Breast epithelium (tissue), 4 donors: ENCODE measurements around the gene KCNG2. TPM values are rescaled to one million over a fixed set of nuclear protein-coding genes. Genes with fewer than 3 reads are reported as not detected.

Experiments used
- DNase-seq, 2 donors: peaks; one replicate each; pipeline ENCODE4 v3.0.0-alpha.2; 2019; ENCODE audit warnings: low spot score in 2 of 2
- H3K27ac ChIP-seq, 2 donors: fragments of 200-600 bp; sonication (generic) in 1 of 2; one replicate each; pipeline ENCODE4 v1.5.1; 2016 to 2019; ENCODE audit warnings: mild to moderate bottlenecking in 1 of 2
- H3K27me3 ChIP-seq, 2 donors: fragments of 200-600 bp; sonication (generic) in 1 of 2; one replicate each; pipeline versions ENCODE4 v1.5.1 to v1.6.0; 2017 to 2019; ENCODE audit warnings: control low read depth in 1 of 2, mild to moderate bottlenecking in 1 of 2
- H3K36me3 ChIP-seq: fragments of 200-600 bp; one replicate; pipeline ENCODE4 v1.5.1; 2019
- H3K4me1 ChIP-seq, 2 donors: fragments of 200-600 bp; sonication (generic); one replicate each; pipeline ENCODE4 v1.5.1; 2016 to 2019; ENCODE audit warnings: control low read depth in 1 of 2
- H3K4me3 ChIP-seq, 3 donors: fragments of 200-600 bp; sonication (generic); 1 replicate in 2 of 3; 2 replicates in 1 of 3; pipeline ENCODE4 v1.5.1; 2016 to 2019; ENCODE audit warnings: mild to moderate bottlenecking in 3 of 3, moderate library complexity in 2 of 3
- H3K9me3 ChIP-seq, 2 donors: fragments of 200-600 bp; sonication (generic) in 1 of 2; one replicate each; pipeline ENCODE4 v1.5.1; 2016 to 2019; ENCODE audit warnings: control low read depth in 1 of 2
- CTCF ChIP-seq, 3 donors: fragments of 450-650 bp; IDR thresholded peaks; one replicate each; pipeline ENCODE4 v1.5.1; 2016 to 2017; ENCODE audit warnings: antibody characterized with exemption in 3 of 3, mild to moderate bottlenecking in 3 of 3, moderate library complexity in 3 of 3
- POLR2A ChIP-seq: fragments of 450-650 bp; IDR thresholded peaks from one replicate; pipeline ENCODE4 v1.6.1; 2016; ENCODE audit warnings: antibody characterized with exemption, mild to moderate bottlenecking, moderate library complexity
- POLR2AphosphoS5 ChIP-seq, 3 donors: sonication (generic); formaldehyde crosslinking; IDR thresholded peaks; one replicate each; pipeline ENCODE4 v1.6.1; 2017; ENCODE audit warnings: antibody characterized with exemption in 3 of 3
- intact Hi-C: fragments of 100-400 bp; cut with DNase I; formaldehyde crosslinking; loops from one replicate; pipeline ENCODE4 v1.15.1; 2023; ENCODE audit warnings: low total_unique reads
- total RNA-seq, 3 donors: library from RNA; depleted of rRNA; stranded (reverse); fragments of >200 nt; gene quantifications; one replicate each; pipeline ENCODE4 v1.1.0, GENCODE V29; 2016

The KCNG2 gene
- total RNA-seq, 3 donors from 2014 or later, result 0.32 to 1.6 (median 0.66) TPM

GRCh38 chr18:79878741-79879378 lies 81.1 kb downstream of the KCNG2 start:
- intact Hi-C loops, result no loop called here
- no peak for DNase-seq

GRCh38 chr18:79879566-79879965 lies 81.8 kb downstream of the KCNG2 start:
- peaks cover 0 to 33% of the 10 kb centered on the region in 2 donors for H3K27me3 ChIP-seq
- TF ChIP-seq POLR2AphosphoS5 (IDR thresholded peaks at IDR 0.05) (no peak), POLR2A (no peak), CTCF (IDR thresholded peaks at IDR 0.05) (no peak)
- H3K27ac ChIP-seq, result no peak overlapping the region
- H3K4me1 ChIP-seq, result no peaks in the 10 kb centered on the region
- intact Hi-C loops, result no loop called here
- H3K9me3 ChIP-seq, result no peaks in the 10 kb centered on the region
- DNase-seq, result no peak
- no peak overlapping the region for H3K4me3 ChIP-seq
- no peaks in the 10 kb centered on the region for H3K36me3 ChIP-seq

More at GRCh38 chr18:79878741-79879378, 81.1 kb downstream of the KCNG2 start:
- Histone ChIP-seq H3K36me3 (no peaks in the 10 kb centered on the region), H3K27ac (no peak overlapping the region), H3K4me3 (no peak overlapping the region), H3K4me1 (no peaks in the 10 kb centered on the region), H3K27me3 (peaks cover 0 to 33% of the 10 kb centered on the region in 2 donors), H3K9me3 (no peaks in the 10 kb centered on the region)
- TF ChIP-seq POLR2A (no peak), POLR2AphosphoS5 (IDR thresholded peaks at IDR 0.05) (no peak), CTCF (IDR thresholded peaks at IDR 0.05) (no peak)

- no peak for DNase-seq
- H3K27me3 ChIP-seq, result peaks cover 0 to 25% of the 10 kb centered on the region in 2 donors
- no peaks in the 10 kb centered on the region for H3K9me3 ChIP-seq
- H3K4me3 ChIP-seq, result no peak overlapping the region
- intact Hi-C loops, result loop anchor here (1.0 kb wide), 1 partner anchor 32 kb away; no protein-coding TSS in a partner anchor
- no peak overlapping the region for H3K27ac ChIP-seq
- H3K36me3 ChIP-seq, result no peaks in the 10 kb centered on the region
- TF ChIP-seq CTCF (IDR thresholded peaks at IDR 0.05) (no peak), POLR2A (no peak), POLR2AphosphoS5 (IDR thresholded peaks at IDR 0.05) (no peak)
- H3K4me1 ChIP-seq, result no peaks in the 10 kb centered on the region
Measured at GRCh38 chr18:79881695-79882094, 84.0 kb downstream of the KCNG2 start.

GRCh38 chr18:79882522-79883241 lies 84.9 kb downstream of the KCNG2 start:
- Histone ChIP-seq H3K36me3 (no peaks in the 10 kb centered on the region), H3K27ac (no peak overlapping the region), H3K27me3 (peaks cover 0 to 19% of the 10 kb centered on the region in 2 donors), H3K4me3 (no peak overlapping the region), H3K9me3 (peaks cover 0 to 3% of the 10 kb centered on the region in 2 donors), H3K4me1 (no peaks in the 10 kb centered on the region)
- no peak for DNase-seq
- TF ChIP-seq POLR2AphosphoS5 (IDR thresholded peaks at IDR 0.05), result no peak
- no peak for TF ChIP-seq CTCF (IDR thresholded peaks at IDR 0.05)
- no peak for TF ChIP-seq POLR2A
- intact Hi-C loops, result no loop called here
